Measurements from ENCODE around the gene POLR1C. TPM values are rescaled to one million over a fixed set of nuclear protein-coding genes. Genes with fewer than 3 reads are reported as not detected.
A peak's percentile ranks its signal among the peaks of the same experiment; 100 is the strongest.

POLR1C gene
- polyA plus RNA-seq, 1 donor = 38.7 TPM

DNA sequence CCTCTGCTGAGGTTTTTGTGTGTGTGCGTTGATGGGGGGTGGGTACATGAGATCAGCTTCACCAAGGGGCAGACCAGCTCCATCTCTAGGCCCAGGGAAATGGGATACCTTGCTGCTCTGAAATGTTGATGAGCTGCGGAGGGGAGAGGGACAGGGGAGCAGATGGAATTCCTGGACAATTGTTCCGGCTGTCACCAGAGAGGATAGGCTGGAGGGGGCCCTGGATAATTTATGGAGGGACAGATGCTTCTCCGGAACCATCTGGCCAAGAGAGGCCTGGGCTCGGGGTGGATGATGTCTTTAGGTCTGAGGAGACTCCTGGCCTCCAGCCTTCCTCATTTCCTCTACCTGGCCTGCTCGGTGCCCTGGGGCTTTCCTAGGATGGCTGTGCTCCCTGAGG lies 41.4 kb upstream of the POLR1C start:
- Histone ChIP-seq H3K4me1 (ENCODE audit: control insufficient read depth, insufficient read depth, low read length) (peaks cover 9% of the 10 kb centered on the region), H3K36me3 (ENCODE audit: control insufficient read depth, insufficient read depth, low read length) (no peaks in the 10 kb centered on the region), H3K9me3 (ENCODE audit: control insufficient read depth, low read depth, low read length) (no peaks in the 10 kb centered on the region), H3K4me3 (ENCODE audit: low read length) (no peak overlapping the region), H3K27ac (ENCODE audit: low read length) (no peak overlapping the region), H3K27me3 (ENCODE audit: control insufficient read depth, insufficient read depth, low read length) (no peaks in the 10 kb centered on the region)
- WGBS (ENCODE audit: insufficient coverage, low lambda C conversion rate) = no CpG with 5 or more reads among the region's 6 CpGs
- DNase-seq = no peak

DNA sequence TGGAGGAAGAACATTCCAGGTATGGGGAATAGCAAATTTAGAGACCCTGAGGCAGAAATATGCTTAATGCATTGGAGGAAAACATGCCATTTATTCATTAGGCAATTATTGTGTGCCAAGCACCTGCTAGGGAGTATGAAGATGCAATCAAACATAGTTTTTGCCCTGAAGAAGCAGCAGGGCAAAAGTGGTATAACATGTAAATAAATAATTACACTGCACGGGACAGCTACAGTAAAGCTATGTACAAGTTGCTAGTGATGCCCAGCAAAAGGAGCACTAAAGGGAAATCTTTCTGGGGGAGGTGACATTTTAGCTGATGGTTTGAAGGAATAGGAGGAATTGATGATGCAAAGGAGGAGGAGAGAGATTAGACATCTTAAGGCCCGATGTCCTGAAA lies 40.1 kb upstream of the POLR1C start:
- WGBS (ENCODE audit: insufficient coverage, low lambda C conversion rate) = no CpG with 5 or more reads among the region's 2 CpGs
- Histone ChIP-seq H3K36me3 (ENCODE audit: control insufficient read depth, insufficient read depth, low read length) (no peaks in the 10 kb centered on the region), H3K27me3 (ENCODE audit: control insufficient read depth, insufficient read depth, low read length) (no peaks in the 10 kb centered on the region), H3K4me3 (ENCODE audit: low read length) (peak overlapping the region; percentile 78), H3K9me3 (ENCODE audit: control insufficient read depth, low read depth, low read length) (no peaks in the 10 kb centered on the region), H3K4me1 (ENCODE audit: control insufficient read depth, insufficient read depth, low read length) (peaks cover 21% of the 10 kb centered on the region), H3K27ac (ENCODE audit: low read length) (no peak overlapping the region)
- no peak for DNase-seq

DNA sequence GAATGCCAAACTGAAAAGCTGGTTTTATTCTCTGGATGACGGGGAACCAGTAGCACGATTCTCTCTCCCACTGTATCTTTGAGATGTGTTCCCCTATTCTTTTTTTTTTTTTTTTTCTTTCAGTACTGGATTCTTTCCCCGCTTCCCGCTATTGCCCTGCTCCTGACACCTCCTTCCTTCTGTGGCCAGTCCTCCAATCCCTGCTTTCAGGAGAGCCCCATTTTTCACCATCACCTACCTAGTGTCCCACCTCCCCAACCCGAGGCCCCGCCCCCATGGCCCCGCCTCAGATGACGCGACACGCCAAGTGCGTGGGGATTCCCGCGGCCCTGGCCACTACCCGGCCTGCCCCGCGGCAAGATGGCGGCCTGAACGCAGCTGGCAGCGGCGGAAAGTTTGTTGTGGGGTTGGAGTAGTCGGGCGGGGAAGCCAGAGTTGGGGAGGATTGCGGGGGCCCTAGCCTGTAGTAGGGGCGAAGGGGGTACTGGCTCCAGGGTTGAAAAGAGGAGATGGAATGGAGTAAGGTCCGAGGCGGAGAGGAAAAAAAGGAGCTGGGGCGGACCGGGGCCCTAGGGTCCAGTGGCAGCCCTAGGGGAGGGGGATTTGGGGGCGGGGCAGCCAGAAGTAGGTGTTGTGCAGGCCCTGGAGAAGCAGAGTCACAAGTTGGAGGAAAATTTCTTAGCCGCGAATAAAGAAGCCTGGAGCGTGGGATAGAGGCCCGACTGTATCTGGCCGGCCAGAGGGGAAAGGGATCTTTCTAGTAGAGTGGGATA lies 39.5 kb upstream of the POLR1C start, which contains the start of gene TJAP1:
Gene TJAP1, plus strand, starts transcription at position 336 of the 773 bp plus-strand sequence. CDS start 21,432 bp downstream, outside the sequence.
- no peaks in the 10 kb centered on the region for H3K36me3 ChIP-seq (ENCODE audit: control insufficient read depth, insufficient read depth, low read length)
- no peaks in the 10 kb centered on the region for H3K9me3 ChIP-seq (ENCODE audit: control insufficient read depth, low read depth, low read length)
- peak; percentile 87 to 88 for DNase-seq
- peaks cover 28% of the 10 kb centered on the region for H3K4me1 ChIP-seq (ENCODE audit: control insufficient read depth, insufficient read depth, low read length)
- peak within 1 kb of the TSS; percentile 48 for H3K27ac ChIP-seq (ENCODE audit: low read length)
- no CpG with 5 or more reads among the region's 34 CpGs for WGBS (ENCODE audit: insufficient coverage, low lambda C conversion rate)
- peak within 1 kb of the TSS; percentile 78 for H3K4me3 ChIP-seq (ENCODE audit: low read length)
- no peaks in the 10 kb centered on the region for H3K27me3 ChIP-seq (ENCODE audit: control insufficient read depth, insufficient read depth, low read length)

DNA sequence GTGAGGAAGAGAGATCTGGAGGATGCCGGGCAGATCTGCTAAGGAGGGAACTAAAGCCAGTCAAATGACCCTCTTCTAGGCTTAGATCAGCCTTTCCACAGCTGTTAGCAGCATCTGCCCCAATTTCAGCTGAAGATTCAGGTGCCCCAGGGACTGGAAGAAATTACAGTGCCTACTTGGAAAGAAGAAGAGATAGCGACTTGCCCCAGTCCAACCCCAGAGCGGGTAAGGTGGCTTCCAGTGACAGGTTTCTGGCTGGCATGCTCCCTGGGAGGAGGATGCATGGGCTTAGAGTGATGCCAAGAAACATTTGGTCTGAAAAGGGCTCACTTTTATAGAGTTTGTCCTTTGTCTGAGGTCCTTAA lies 38.9 kb upstream of the POLR1C start:
- DNase-seq = peak in 1 of 2 donors; percentile 19
- H3K36me3 ChIP-seq (ENCODE audit: control insufficient read depth, insufficient read depth, low read length) = no peaks in the 10 kb centered on the region
- no CpG with 5 or more reads among the region's 3 CpGs for WGBS (ENCODE audit: insufficient coverage, low lambda C conversion rate)
- H3K9me3 ChIP-seq (ENCODE audit: control insufficient read depth, low read depth, low read length) = no peaks in the 10 kb centered on the region
- H3K27me3 ChIP-seq (ENCODE audit: control insufficient read depth, insufficient read depth, low read length) = no peaks in the 10 kb centered on the region
- H3K27ac ChIP-seq (ENCODE audit: low read length) = peak overlapping the region; percentile 48
- H3K4me3 ChIP-seq (ENCODE audit: low read length) = peak overlapping the region; percentile 78
- H3K4me1 ChIP-seq (ENCODE audit: control insufficient read depth, insufficient read depth, low read length) = peaks cover 30% of the 10 kb centered on the region

DNA sequence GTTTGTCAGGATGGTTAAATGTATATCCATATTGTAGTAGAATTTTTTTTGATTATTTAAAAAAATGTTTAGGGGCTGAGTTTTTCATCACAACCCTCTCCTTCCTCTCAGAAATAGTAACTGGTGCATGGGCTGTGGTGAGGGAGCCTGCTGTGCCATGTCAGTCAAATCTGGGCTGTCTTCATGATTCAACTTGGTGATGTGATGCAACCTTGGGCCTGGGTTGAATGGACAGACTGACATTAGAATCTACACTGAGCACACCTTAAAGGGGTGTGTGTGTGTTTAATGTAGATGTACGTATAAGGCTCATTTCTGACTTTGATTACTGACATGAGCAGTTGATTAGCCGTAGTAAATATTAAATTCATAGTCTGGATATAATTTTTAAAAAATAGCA lies 35.8 kb upstream of the POLR1C start:
- Histone ChIP-seq H3K36me3 (ENCODE audit: control insufficient read depth, insufficient read depth, low read length) (peaks cover 8% of the 10 kb centered on the region), H3K9me3 (ENCODE audit: control insufficient read depth, low read depth, low read length) (no peaks in the 10 kb centered on the region), H3K27ac (ENCODE audit: low read length) (peak overlapping the region; percentile 74), H3K4me3 (ENCODE audit: low read length) (no peak overlapping the region), H3K4me1 (ENCODE audit: control insufficient read depth, insufficient read depth, low read length) (peaks cover 30% of the 10 kb centered on the region), H3K27me3 (ENCODE audit: control insufficient read depth, insufficient read depth, low read length) (no peaks in the 10 kb centered on the region)
- WGBS (ENCODE audit: insufficient coverage, low lambda C conversion rate) = no CpG with 5 or more reads among the region's 2 CpGs
- no peak for DNase-seq

DNA sequence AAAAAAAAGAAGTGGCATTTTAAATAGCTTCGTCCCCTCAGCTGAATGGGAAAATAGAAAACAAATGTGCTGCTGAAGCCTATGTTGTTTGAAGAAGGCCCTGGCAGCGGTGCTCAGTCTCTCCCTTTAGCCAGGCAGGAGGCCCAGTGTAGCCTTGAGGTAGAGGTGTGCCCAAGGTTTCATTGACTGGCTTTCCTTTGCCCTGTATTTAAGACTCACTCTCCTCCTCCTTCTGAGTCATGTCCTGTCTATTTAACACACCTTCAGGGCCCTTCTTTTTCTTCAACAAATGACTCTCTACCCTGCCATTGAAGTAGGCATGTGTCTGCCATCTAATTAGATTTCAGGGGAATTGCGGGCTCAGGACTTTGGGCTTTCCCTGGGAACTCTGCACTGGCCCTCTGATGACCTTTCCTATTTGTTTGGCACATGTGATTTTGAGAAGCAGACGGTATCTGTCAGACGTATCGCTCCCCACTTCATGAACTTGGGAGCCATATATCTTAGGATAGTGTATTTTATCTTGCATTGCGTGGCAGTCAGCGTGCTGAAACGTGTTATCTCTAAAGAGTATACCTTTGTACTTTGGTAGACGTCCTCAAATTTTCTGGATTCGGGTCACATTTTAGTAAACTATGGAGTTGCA lies 35.2 kb upstream of the POLR1C start:
- H3K27ac ChIP-seq (ENCODE audit: low read length) = peak overlapping the region; percentile 74
- peak; percentile 79 to 89 for DNase-seq
- peaks cover 11% of the 10 kb centered on the region for H3K36me3 ChIP-seq (ENCODE audit: control insufficient read depth, insufficient read depth, low read length)
- no peak overlapping the region for H3K4me3 ChIP-seq (ENCODE audit: low read length)
- WGBS (ENCODE audit: insufficient coverage, low lambda C conversion rate) = 33% methylated on average over 3 of the region's 11 CpGs
- no peaks in the 10 kb centered on the region for H3K9me3 ChIP-seq (ENCODE audit: control insufficient read depth, low read depth, low read length)
- no peaks in the 10 kb centered on the region for H3K27me3 ChIP-seq (ENCODE audit: control insufficient read depth, insufficient read depth, low read length)
- H3K4me1 ChIP-seq (ENCODE audit: control insufficient read depth, insufficient read depth, low read length) = peaks cover 30% of the 10 kb centered on the region

DNA sequence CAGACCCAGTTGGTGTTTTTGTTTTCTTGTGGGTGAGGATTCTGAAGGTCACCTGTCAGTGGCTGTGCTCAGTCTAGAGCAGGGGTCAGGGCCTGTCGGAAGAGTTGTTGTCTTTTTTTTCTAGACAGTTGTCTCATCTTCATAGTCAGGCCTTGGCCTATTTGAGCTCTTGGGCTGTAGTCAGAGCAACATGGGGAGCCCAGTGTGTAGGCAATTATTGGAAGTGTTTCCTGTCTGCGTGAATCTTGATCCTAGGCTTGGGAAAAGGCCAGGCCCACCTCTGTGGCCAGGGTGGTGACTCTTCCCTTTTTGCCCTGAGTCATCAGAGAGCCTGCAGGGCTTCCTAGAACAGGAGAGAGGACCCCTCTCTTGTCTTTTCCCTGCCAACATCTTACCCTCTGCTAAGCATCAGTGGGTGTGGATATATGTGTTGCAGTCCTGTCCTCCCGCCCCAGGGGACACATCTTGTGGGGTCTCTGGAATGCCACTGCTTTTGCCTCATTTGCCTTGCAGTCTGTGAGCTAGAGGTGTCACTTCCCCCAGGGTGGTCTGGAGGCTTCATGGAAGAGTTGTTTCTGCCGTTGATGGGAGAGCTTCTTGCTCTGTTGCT lies 28.1 kb upstream of the POLR1C start:
- no peak overlapping the region for H3K4me3 ChIP-seq (ENCODE audit: low read length)
- DNase-seq = no peak
- peaks cover 22% of the 10 kb centered on the region for H3K4me1 ChIP-seq (ENCODE audit: control insufficient read depth, insufficient read depth, low read length)
- H3K27ac ChIP-seq (ENCODE audit: low read length) = no peak overlapping the region
- no peaks in the 10 kb centered on the region for H3K27me3 ChIP-seq (ENCODE audit: control insufficient read depth, insufficient read depth, low read length)
- no CpG with 5 or more reads among the region's 4 CpGs for WGBS (ENCODE audit: insufficient coverage, low lambda C conversion rate)
- H3K36me3 ChIP-seq (ENCODE audit: control insufficient read depth, insufficient read depth, low read length) = peaks cover 29% of the 10 kb centered on the region
- H3K9me3 ChIP-seq (ENCODE audit: control insufficient read depth, low read depth, low read length) = no peaks in the 10 kb centered on the region

DNA sequence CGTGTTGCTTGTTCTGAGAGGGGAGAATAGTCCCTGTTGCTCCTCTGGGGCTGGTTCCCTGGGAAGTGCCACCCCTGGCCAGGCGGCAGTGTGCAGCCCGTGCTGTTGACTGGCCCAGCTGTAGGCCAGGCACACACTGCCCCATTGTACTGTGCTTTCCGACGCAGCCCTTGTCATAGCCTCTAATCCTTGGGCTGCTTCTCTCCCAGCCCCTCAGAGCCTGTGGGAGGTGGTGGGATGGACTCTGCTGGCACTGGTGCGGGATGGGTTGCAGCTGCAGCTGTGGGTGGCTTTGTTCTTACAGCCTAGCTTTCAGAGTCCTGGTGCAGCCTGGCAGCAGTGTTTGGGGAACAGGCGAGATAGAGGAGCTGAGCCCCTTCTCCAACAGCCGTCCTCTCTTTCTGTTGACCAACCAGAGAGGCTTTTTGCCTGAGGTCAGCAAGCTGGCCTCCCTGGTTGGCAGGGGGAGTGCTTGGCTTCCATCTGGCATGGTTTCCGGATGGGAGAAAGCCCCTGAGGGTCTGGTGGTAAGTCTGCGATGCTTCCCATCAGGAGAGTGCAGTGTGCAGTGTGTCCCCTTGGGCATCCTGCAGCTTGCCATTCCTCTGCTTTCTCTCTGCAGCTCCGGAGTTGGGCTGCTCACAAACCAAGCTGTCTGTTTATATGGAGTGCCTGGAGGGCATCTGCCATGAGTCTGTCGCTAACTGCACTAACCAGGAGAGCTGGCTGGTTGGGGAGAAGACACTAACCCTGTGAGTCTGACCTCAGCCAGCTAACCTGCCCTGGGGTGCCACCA lies 27.4 kb upstream of the POLR1C start:
- H3K4me3 ChIP-seq (ENCODE audit: low read length) = no peak overlapping the region
- no peaks in the 10 kb centered on the region for H3K27me3 ChIP-seq (ENCODE audit: control insufficient read depth, insufficient read depth, low read length)
- no peak for DNase-seq
- H3K9me3 ChIP-seq (ENCODE audit: control insufficient read depth, low read depth, low read length) = no peaks in the 10 kb centered on the region
- H3K4me1 ChIP-seq (ENCODE audit: control insufficient read depth, insufficient read depth, low read length) = peaks cover 28% of the 10 kb centered on the region
- WGBS (ENCODE audit: insufficient coverage, low lambda C conversion rate) = no CpG with 5 or more reads among the region's 12 CpGs
- H3K27ac ChIP-seq (ENCODE audit: low read length) = no peak overlapping the region
- H3K36me3 ChIP-seq (ENCODE audit: control insufficient read depth, insufficient read depth, low read length) = peaks cover 29% of the 10 kb centered on the region

DNA sequence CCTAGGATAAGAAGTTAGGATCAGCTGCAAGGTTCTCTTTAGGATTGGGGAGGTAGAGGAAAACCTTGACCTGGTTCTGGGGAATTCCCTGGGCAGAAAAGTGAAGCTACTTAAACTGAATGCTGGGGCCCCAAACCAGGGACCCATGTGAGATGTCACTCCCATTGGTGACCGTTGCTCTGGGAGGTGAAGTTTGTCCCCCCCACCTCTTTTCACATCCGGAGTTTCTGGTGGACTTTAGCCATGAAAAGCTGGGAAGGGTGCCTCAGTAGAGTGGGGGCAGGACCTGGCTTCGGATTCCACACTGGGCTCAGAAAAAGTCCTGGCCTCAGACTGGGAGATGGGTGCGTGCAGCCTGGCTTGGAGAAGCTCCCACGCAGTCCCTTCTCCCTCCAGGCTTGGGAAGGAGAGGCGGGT lies 26.4 kb upstream of the POLR1C start:
- Histone ChIP-seq H3K9me3 (ENCODE audit: control insufficient read depth, low read depth, low read length) (no peaks in the 10 kb centered on the region), H3K27me3 (ENCODE audit: control insufficient read depth, insufficient read depth, low read length) (no peaks in the 10 kb centered on the region), H3K27ac (ENCODE audit: low read length) (no peak overlapping the region), H3K36me3 (ENCODE audit: control insufficient read depth, insufficient read depth, low read length) (peaks cover 24% of the 10 kb centered on the region), H3K4me1 (ENCODE audit: control insufficient read depth, insufficient read depth, low read length) (peaks cover 38% of the 10 kb centered on the region), H3K4me3 (ENCODE audit: low read length) (no peak overlapping the region)
- no CpG with 5 or more reads among the region's 6 CpGs for WGBS (ENCODE audit: insufficient coverage, low lambda C conversion rate)
- peak; percentile 67 to 87 for DNase-seq
